NCI-H2171 treated with DMSO at 0.1 percent for 48 hours (cell line): ENCODE data around the gene AKAP12.
"Not testable (repeated sequence)": the region's sequence is repeated elsewhere in the genome, so short reads cannot be mapped to it uniquely, and the experiment has no call there.

Experiments used
- DNase-seq: peaks from one replicate; lab custom pipeline; 2025; lab: John Stamatoyannopoulos, UW

Gene AKAP12

DNA sequence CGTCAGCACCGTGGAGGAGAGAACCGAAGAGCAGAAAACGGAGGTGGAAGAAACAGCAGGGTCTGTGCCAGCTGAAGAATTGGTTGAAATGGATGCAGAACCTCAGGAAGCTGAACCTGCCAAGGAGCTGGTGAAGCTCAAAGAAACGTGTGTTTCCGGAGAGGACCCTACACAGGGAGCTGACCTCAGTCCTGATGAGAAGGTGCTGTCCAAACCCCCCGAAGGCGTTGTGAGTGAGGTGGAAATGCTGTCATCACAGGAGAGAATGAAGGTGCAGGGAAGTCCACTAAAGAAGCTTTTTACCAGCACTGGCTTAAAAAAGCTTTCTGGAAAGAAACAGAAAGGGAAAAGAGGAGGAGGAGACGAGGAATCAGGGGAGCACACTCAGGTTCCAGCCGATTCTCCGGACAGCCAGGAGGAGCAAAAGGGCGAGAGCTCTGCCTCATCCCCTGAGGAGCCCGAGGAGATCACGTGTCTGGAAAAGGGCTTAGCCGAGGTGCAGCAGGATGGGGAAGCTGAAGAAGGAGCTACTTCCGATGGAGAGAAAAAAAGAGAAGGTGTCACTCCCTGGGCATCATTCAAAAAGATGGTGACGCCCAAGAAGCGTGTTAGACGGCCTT is 110.0 kb downstream of the AKAP12 start:
- DNase-seq = peak; percentile 82

DNA sequence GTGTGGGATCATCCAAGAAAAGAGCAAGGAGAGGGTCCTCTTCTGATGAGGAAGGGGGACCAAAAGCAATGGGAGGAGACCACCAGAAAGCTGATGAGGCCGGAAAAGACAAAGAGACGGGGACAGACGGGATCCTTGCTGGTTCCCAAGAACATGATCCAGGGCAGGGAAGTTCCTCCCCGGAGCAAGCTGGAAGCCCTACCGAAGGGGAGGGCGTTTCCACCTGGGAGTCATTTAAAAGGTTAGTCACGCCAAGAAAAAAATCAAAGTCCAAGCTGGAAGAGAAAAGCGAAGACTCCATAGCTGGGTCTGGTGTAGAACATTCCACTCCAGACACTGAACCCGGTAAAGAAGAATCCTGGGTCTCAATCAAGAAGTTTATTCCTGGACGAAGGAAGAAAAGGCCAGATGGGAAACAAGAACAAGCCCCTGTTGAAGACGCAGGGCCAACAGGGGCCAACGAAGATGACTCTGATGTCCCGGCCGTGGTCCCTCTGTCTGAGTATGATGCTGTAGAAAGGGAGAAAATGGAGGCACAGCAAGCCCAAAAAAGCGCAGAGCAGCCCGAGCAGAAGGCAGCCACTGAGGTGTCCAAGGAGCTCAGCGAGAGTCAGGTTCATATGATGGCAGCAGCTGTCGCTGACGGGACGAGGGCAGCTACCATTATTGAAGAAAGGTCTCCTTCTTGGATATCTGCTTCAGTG is 110.8 kb downstream of the AKAP12 start:
- no peak for DNase-seq

DNA sequence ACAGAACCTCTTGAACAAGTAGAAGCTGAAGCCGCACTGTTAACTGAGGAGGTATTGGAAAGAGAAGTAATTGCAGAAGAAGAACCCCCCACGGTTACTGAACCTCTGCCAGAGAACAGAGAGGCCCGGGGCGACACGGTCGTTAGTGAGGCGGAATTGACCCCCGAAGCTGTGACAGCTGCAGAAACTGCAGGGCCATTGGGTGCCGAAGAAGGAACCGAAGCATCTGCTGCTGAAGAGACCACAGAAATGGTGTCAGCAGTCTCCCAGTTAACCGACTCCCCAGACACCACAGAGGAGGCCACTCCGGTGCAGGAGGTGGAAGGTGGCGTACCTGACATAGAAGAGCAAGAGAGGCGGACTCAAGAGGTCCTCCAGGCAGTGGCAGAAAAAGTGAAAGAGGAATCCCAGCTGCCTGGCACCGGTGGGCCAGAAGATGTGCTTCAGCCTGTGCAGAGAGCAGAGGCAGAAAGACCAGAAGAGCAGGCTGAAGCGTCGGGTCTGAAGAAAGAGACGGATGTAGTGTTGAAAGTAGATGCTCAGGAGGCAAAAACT is 111.5 kb downstream of the AKAP12 start:
- no peak for DNase-seq

DNA sequence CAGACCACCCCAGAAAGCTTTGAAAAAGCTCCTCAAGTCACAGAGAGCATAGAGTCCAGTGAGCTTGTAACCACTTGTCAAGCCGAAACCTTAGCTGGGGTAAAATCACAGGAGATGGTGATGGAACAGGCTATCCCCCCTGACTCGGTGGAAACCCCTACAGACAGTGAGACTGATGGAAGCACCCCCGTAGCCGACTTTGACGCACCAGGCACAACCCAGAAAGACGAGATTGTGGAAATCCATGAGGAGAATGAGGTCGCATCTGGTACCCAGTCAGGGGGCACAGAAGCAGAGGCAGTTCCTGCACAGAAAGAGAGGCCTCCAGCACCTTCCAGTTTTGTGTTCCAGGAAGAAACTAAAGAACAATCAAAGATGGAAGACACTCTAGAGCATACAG is 112.0 kb downstream of the AKAP12 start:
- no peak for DNase-seq

DNA sequence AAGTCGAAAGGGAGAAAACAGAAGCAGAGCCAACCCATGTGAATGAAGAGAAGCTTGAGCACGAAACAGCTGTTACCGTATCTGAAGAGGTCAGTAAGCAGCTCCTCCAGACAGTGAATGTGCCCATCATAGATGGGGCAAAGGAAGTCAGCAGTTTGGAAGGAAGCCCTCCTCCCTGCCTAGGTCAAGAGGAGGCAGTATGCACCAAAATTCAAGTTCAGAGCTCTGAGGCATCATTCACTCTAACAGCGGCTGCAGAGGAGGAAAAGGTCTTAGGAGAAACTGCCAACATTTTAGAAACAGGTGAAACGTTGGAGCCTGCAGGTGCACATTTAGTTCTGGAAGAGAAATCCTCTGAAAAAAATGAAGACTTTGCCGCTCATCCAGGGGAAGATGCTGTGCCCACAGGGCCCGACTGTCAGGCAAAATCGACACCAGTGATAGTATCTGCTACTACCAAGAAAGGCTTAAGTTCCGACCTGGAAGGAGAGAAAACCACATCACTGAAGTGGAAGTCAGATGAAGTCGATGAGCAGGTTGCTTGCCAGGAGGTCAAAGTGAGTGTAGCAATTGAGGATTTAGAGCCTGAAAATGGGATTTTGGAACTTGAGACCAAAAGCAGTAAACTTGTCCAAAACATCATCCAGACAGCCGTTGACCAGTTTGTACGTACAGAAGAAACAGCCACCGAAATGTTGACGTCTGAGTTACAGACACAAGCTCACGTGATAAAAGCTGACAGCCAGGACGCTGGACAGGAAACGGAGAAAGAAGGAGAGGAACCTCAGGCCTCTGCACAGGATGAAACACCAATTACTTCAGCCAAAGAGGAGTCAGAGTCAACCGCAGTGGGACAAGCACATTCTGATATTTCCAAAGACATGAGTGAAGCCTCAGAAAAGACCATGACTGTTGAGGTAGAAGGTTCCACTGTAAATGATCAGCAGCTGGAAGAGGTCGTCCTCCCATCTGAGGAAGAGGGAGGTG is 112.9 kb downstream of the AKAP12 start:
- DNase-seq = no peak

DNA sequence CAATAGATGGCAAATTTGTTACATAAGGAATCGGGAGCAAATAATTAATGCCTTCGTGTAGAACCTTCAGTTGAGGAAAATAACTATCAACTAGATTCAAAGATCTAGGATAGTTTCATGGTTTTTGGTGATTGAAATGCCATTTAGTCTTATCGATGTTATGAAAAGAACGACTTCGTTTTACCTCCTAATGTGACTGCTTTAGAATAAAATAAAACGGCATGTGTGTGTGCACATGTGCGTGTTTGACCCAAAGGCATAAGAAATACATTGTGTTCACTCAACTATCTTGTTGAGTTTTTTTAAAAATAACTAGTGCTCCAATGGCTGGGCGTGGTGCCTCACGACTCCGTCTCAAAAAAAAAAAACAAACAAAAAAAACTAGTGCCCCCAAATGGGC is 114.0 kb downstream of the AKAP12 start:
- no peak for DNase-seq

DNA sequence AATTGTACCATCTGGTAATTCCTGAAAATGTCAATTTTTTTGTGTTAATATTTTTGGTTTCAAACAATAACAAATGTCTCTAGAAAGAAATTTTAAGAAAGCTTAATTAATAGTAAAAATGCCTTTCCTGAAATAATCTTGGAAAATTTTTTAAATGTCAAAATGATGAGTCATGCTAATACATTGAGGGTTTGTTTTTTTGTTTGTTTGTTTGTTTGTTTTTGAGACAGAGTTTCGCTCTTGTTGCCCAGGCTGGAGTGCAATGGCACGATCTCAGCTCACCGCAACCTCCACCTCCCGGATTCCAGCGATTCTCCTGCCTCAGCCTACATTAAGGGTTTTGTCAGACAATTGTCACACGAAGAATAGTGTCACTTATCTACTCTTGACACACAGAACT is 117.2 kb downstream of the AKAP12 start:
- DNase-seq = not testable (repeated sequence)

DNA sequence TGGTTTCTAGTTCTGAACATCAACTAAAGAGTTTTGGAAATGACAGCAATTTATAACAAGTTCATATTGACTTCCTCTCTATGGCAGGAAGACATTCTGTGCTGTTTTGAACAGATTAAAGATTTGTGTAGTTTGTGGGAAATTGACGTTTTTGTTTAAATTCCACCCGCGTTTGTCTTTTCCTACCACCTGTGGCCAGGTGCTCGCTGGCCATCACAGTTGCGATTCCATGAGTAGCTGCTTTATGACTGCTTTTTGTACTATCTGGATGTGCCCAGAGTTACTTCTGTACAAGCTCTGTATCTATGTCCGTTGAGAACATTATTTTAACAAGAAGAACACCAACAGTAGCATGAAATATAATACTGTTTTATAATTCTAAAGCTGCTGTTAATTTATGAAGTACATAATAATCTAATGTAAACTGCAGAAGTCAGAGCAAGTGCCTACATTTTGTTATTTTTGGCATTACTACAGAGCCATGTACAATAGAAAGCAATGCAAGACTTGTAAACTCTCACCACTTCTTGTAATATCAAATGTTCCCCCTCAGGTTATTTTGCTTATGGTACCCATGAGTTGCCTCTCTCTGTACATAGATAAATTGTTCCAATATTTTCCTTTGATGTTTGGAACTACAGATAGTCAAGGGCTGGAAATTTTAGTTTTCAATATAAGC is 118.1 kb downstream of the AKAP12 start:
- no peak for DNase-seq

DNA sequence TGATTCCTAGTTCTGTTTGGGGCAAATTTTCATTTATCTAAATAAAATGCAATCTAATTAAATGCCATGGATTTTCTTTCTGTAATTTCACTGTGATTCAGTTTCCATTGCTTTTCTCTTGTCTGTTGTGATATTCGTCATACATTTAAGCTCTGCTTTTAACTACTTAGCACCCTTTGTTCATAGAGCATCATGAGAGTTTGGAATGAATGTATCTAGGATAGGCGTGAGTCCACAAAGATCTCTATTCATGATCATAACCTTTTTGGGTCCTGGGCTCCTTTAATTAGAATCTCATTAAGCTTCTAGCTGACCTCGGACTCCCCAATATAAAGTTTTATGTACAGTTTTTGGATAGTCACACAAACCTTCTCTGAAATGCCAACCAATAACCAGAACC is 118.7 kb downstream of the AKAP12 start:
- DNase-seq = no peak

DNA sequence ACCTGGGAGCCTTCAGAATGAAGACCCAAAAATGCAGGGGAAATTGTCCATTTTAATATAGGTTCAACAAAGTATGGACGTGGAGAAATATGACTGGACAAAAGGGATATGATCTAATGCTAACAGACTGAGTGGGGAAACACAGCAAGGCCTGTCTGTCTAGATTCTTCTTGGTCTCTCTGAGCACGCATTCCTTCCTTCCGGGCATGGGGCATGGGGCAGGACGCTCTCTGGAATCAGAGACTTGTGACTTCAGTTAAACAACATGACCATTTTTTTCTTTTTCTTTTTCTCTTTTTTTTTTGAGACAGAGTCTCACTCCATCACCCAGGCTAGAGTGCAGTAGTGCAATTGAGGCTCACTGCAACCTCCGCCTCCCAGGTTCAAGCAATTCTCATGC is 119.7 kb downstream of the AKAP12 start:
- DNase-seq = no peak

DNA sequence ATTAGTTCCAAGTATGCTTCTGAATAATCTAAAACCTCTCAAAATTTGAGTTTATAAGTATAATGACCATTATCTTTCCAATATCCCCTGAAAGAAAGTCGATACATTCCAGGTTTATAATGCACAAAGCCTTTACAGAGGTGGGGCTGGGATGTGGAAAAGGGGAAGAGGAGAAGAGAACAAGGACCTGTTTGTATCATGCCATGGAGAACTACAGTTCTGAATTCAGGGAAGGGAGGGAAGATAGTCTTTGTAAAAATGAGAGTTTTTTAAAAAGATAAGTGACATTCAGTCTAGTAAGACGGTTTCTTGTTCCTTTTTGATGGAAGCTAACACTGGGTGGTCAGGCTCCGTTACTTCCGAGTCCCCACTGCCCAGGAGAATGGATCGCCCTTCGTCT is 125.5 kb downstream of the AKAP12 start:
- DNase-seq = no peak

DNA sequence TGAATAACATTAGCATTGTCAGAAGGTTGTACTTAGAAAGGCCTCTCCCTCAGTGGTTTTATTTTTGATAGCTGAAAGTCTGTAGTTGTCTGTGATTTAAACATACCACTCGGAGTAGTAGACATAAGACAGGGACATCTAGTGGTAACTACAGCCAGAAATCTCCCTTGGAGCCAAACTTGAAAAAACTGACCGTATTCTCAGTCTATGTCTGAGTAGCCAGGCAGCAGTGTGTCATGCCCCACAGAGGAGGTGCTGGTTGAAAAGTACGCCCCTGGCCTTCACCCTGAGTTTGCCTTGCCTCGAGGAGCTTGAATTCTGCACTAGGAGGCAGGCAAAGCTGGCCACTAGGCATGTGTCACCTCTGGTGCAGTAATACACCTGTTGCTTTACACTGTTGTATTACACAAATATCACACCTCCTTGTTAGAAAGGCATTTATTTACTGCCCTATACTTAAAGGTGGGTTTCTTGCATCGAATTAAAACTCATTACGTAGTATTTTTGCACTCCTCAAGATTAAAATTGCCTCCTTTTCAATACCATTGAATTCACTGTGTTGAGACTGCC is 130.8 kb downstream of the AKAP12 start:
- DNase-seq = no peak

DNA sequence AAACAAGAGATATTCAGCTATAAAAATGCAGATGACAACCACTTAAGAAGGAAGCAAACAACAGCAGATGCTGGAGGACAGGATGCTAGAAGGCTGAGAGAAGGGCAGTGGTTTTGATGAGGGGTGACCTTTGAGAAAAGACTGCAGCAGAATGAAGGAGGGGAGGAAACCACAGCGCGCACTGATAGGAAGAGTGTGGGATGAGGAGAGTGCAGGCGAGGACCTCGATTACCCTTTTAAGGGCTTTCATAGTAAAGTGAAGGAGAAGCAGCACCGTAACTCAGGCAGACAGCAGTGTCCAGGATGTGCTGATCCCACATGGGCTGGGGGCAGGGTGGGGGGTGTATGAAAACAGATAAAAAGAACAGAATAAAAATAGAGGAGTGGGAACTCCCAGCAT is 132.4 kb downstream of the AKAP12 start:
- DNase-seq = no peak

DNA sequence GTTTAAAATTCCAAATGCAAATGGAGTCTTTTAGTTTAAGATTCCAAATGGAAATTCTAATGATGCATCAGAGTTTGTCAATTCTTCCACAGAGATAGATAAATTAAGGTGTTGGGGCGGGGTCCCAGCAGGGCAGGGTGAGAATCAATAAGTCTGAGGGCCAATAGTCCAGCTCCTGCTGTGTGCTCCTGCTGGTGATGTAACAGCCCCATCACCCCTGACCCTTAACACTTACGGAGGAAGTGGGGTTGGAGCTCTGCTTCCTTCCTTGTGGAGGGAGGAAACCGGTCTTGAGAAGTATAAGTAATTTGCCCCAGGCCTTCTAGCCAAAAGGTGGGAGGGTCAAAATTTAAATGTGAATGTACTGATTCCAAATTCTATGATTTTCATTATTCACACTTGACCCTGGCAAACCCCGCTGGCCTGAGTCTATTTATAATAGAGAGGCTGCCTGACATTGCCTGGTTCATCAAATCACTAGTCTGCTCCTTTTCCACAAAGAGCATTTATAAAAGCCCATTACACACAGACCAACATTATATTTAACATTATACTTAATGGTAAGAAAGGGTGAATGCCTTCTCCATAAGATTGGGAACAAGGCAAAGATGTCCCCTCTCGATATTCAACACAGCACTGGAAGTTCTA is 134.4 kb downstream of the AKAP12 start:
- DNase-seq = peak; percentile 36

DNA sequence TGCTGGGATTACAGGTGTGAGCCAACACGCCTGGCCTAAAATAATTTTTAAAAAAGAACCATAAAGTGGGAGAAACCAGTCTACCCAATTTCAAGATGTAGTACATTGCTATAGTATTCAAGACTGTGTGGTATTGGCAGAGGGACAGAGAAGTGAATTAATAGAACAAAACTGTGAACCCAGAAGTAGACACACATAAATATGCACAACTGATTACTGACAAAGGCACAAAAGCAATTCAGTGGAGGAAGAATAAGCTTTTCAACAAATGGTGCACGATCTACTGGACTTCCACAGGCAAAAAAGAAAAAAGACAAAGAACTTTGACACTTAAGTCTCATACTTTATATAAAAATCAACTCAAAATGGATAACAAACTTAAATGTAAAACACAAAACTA is 136.1 kb downstream of the AKAP12 start:
- DNase-seq = no peak

DNA sequence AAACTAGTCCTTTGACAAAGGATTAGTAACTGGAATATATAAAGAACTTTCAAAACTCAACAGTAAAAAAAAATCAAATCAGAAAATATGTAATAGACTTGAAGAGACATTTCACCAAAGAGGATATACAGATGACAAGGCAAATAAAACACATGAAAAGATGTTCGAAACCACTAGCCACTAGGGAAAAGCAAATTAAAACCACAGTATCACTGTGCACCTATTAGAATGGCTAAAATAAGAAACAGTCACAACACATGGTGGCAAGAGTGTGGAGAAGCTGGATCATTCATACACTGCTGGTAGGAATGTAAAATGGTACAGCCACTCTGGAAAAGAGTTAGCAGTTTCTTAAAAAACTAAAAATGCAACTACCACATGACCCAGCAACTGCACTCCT is 136.7 kb downstream of the AKAP12 start:
- no peak for DNase-seq

DNA sequence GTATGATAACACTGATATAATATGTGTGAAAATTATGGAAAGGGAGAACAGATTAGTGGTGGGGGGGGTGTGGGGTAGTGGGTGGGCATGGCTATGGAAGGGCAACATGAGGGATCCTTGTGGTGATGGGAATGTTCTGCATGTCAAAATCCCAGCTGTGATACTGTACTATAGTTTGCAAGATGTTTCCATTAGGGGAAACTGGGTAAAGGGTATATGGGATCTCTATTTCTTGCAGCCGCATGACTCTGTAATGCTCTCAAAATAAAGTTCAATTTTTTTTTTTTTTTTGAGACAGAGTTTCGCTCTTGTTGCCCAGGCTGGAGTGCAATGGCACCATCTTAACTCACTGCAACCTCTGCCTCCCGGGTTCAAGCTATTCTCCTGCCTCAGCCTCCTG is 137.3 kb downstream of the AKAP12 start:
- DNase-seq = no peak

DNA sequence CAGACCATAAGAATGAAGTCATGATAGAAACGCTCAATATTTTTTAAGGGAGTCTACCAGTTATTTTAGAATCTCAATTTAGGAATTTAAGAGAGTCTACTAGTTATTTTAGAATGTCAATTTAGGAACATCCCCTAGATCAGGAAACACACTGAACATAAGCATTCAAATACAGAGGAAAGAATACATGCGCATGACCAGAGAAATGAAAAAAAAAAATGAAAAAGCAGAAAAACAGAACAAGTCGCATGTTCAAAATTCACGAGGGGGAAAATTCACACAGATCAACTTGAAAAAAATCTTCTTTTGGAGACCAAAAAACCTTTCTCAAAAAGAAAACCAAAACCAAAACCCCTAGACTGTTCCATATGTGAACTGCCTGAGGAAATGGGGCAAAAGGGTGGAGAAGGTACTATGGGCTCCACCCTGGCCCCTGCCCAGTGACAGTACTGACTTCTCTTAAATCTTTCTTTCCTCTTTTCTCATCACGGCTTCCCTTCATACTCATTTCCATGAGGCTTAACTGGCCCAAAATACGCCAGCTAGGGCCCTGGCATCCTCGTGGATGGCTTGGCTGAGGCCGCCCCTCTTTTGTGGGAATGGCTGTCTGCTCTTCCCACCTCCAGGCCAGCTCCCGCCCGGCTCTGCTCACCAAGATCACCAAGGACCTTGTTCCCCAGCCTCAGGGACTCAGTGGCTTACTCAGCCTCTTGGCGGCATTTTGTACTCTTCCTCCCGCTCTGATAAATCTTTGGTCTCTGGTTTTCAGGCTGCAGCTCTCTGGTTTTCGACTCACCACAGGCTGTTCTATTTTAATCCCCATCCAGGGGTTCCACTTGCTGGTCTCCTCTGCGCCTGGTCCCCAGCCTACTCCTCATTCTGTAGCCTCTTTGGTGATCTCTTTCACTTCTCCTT is 140.4 kb downstream of the AKAP12 start:
- DNase-seq = no peak

DNA sequence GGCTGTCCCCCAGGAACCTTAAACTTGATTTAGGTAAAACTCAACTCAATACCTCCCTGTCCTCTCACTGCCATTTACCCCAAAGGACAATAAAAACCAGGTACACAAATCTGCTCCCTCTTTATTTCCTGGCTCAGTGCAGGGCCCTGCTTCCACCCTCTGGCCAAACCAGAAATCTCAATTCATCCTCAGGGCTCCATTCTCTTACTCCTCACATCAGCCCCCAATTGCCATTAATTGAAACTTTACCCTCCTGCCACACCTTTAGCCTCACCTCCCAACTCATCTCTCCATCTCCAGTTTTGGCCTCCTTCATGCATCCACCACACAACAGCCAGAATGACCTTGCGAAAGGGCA is 141.1 kb downstream of the AKAP12 start:
- DNase-seq = no peak

DNA sequence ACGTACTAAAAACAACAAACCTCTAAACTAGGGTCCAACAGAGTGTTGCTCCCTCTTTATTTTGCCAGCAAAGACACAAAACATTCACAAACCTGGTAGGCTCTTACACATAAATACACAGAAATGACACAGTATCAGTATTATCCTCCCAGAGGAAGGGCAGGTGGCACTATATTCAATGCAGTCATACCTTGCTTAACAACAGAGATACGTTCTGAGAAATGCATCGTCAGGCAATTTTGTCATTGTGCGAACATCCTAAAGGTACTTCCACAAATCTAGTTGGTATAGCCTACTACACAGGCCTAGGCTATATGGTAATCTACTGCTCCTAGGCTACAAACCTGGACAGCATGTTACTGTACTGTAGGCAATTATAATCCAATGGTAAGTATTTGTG is 142.0 kb downstream of the AKAP12 start:
- no peak for DNase-seq
